ENCODE data around the gene RGP1.

- no peak for TF ChIP-seq CTCF (conservative IDR thresholded peaks at IDR 0.05; ENCODE audit: low read depth, low read length)
- TF ChIP-seq EZH2 (IDR thresholded peaks at IDR 0.05; ENCODE audit: low read length, unreplicated experiment) = no peak
- no peak for TF ChIP-seq EZH2phosphoT487 (IDR thresholded peaks at IDR 0.05; ENCODE audit: borderline replicate concordance, low read length)
Measured at GRCh38 chr9:35725362-35725761, 23.7 kb upstream of the RGP1 start.

Data from PC-3 (cell line).